Adrenal gland (tissue), 12 donors: ENCODE results near the gene SLC25A51. TPM values are rescaled to one million over a fixed set of nuclear protein-coding genes. Genes with fewer than 3 reads are reported as not detected.

ENCODE experiments used
- DNase-seq, 7 donors: peaks; one replicate each; pipeline ENCODE4 v3.0.0-alpha.2; 2019 to 2020
- H3K27ac ChIP-seq, 5 donors: fragments of 200-600 bp; sonication (generic) in 4 of 5; 1 replicate in 3 of 5; 2 replicates in 2 of 5; pipeline versions ENCODE4 v1.5.1 to v1.8.0; 2016 to 2020; ENCODE audit warnings: mild to moderate bottlenecking in 1 of 5
- H3K27me3 ChIP-seq: fragments of 200-600 bp; 2 replicates; pipeline ENCODE4 v1.8.0; 2021
- H3K36me3 ChIP-seq, 2 donors: fragments of 200-600 bp; replicated peaks in 1 of 2; 1 replicate in 1 of 2; 2 replicates in 1 of 2; pipeline versions ENCODE4 v1.5.1 to v1.8.0; 2018 to 2022
- H3K4me1 ChIP-seq, 2 donors: fragments of 200-600 bp; replicated peaks in 1 of 2; 1 replicate in 1 of 2; 2 replicates in 1 of 2; pipeline versions ENCODE4 v1.5.1 to v1.8.0; 2018 to 2021
- H3K4me3 ChIP-seq, 4 donors: fragments of 200-600 bp; sonication (generic) in 3 of 4; one replicate each; pipeline ENCODE4 v1.5.1; 2016 to 2018
- H3K9me3 ChIP-seq, 3 donors: fragments of 200-600 bp; sonication (generic) in 1 of 3; replicated peaks in 1 of 3; 1 replicate in 2 of 3; 2 replicates in 1 of 3; pipeline versions ENCODE4 v1.5.1 to v1.8.0; 2016 to 2021
- POLR2A ChIP-seq, 2 donors: fragments of 450-650 bp; IDR thresholded peaks; one replicate each; pipeline ENCODE4 v1.6.1; 2017; ENCODE audit warnings: antibody characterized with exemption in 2 of 2, mild to moderate bottlenecking in 2 of 2, moderate library complexity in 1 of 2
- WGBS, 4 donors: extraction: QIAGEN DNeasy Blood & Tissue Kit in 2 of 4; methylation state at CpG; one replicate each; pipeline versions ENCODE4 v1.1.5 to v1.1.7; 2013 to 2017; 5-methylcytosine and 5-hydroxymethylcytosine counted together
- intact Hi-C, 2 donors: fragments of 100-400 bp; cut with DNase I; formaldehyde crosslinking; loops; one replicate each; pipeline versions ENCODE4 v1.14.1 to v1.15.0; 2022 to 2023
- polyA plus RNA-seq, 3 donors: library from polyadenylated mRNA; stranded (reverse); fragments of 200-250 nt in 2 of 3; fragments of 350-450 nt in 1 of 3; fragmentation: Illumina TruSeq in 1 of 3; extraction: RNeasy Lipid Tissue Mini Kit (QIAGEN cat#74804) in 1 of 3; gene quantifications; one replicate each; pipeline ENCODE4 v1.2.3, GENCODE V29; 2013 to 2014
- total RNA-seq, 9 donors: library from RNA; depleted of rRNA in 4 of 9; stranded (reverse); fragments of >200 nt in 4 of 9; fragments of 120-200 nt in 1 of 9; fragmentation: NEBNext Ultra II Directional in 1 of 9; extraction: Animal tissue kit (Norgen Biotek cat#: 25700) in 1 of 9; gene quantifications; one replicate each; pipeline versions ENCODE4 v1.1.0 to v1.2.4, GENCODE V29; 2013 to 2023
- TF ChIP-seq, protein P1 (sequence below), 6 experiments: fragments of 450-650 bp in 4 of 6; fragments of 200-600 bp in 2 of 6; sonication (generic) in 1 of 6; IDR thresholded peaks; 1 replicate in 5 of 6; 2 replicates in 1 of 6; pipeline versions ENCODE4 v1.5.1 to v1.8.0; 2016 to 2021; ENCODE audit warnings: antibody characterized with exemption in 6 of 6, mild to moderate bottlenecking in 2 of 6, moderate library complexity in 1 of 6
- donor health status: healthy with polysubstance abuse.
- donor health status: Bipolar disorder and iron deficiency.
- donor health status: DM: yes; HTN: yes; CAD: no.
- donor health status: DM: no; HTN: no; CAD: no.
- donor health status: DM: no; HTN: no; CAD: no.
- donor health status: DM: yes; HTN: yes; CAD: no.

Gene SLC25A51
- total and polyA plus RNA-seq, 12 donors: 3.8 to 28.3 (median 20.7) TPM

GRCh38 chr9:37862530-37862929 is 41.4 kb downstream of the SLC25A51 start:
- H3K36me3 ChIP-seq: peaks cover 0 to 36% of the 10 kb centered on the region in 2 donors
- no peaks in the 10 kb centered on the region for H3K9me3 ChIP-seq
- H3K27me3 ChIP-seq: no peaks in the 10 kb centered on the region
- no peak for TF ChIP-seq POLR2A (IDR thresholded peaks at IDR 0.05)
- TF ChIP-seq, protein P1, sequence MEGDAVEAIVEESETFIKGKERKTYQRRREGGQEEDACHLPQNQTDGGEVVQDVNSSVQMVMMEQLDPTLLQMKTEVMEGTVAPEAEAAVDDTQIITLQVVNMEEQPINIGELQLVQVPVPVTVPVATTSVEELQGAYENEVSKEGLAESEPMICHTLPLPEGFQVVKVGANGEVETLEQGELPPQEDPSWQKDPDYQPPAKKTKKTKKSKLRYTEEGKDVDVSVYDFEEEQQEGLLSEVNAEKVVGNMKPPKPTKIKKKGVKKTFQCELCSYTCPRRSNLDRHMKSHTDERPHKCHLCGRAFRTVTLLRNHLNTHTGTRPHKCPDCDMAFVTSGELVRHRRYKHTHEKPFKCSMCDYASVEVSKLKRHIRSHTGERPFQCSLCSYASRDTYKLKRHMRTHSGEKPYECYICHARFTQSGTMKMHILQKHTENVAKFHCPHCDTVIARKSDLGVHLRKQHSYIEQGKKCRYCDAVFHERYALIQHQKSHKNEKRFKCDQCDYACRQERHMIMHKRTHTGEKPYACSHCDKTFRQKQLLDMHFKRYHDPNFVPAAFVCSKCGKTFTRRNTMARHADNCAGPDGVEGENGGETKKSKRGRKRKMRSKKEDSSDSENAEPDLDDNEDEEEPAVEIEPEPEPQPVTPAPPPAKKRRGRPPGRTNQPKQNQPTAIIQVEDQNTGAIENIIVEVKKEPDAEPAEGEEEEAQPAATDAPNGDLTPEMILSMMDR (IDR thresholded peaks at IDR 0.05): no peak
- 83 to 95% (median 93%) methylated on average over 3 of the region's 3 CpGs for WGBS, 4 donors
- no peaks in the 10 kb centered on the region for H3K4me1 ChIP-seq
- no peak overlapping the region for H3K27ac ChIP-seq
- no peak for DNase-seq
- intact Hi-C loops: no loop called here
- H3K4me3 ChIP-seq: no peak overlapping the region

GRCh38 chr9:37859043-37859442 is 44.9 kb downstream of the SLC25A51 start:
- Histone ChIP-seq H3K9me3 (no peaks in the 10 kb centered on the region), H3K36me3 (peaks cover 0 to 40% of the 10 kb centered on the region in 2 donors), H3K4me1 (no peaks in the 10 kb centered on the region), H3K4me3 (no peak overlapping the region), H3K27ac (no peak overlapping the region), H3K27me3 (no peaks in the 10 kb centered on the region)
- 93 to 100% (median 99%) methylated on average over 1 of the region's 1 CpG for WGBS, 4 donors
- DNase-seq: no peak
- intact Hi-C loops: no loop called here
- TF ChIP-seq POLR2A (IDR thresholded peaks at IDR 0.05): no peak

- Histone ChIP-seq H3K9me3 (no peaks in the 10 kb centered on the region), H3K4me1 (no peaks in the 10 kb centered on the region), H3K27ac (no peak overlapping the region), H3K4me3 (no peak overlapping the region), H3K27me3 (no peaks in the 10 kb centered on the region), H3K36me3 (peaks cover 0 to 31% of the 10 kb centered on the region in 2 donors)
- DNase-seq: no peak
- intact Hi-C loops: no loop called here
- WGBS, 4 donors: 94 to 100% (median 99%) methylated on average over 1 of the region's 1 CpG
- TF ChIP-seq, protein P1 (IDR thresholded peaks at IDR 0.05): no peak
- no peak for TF ChIP-seq POLR2A (IDR thresholded peaks at IDR 0.05)
These were observed 47.4 kb downstream of the SLC25A51 start for GRCh38 chr9:37856551-37856950.

- intact Hi-C loops: no loop called here
- Histone ChIP-seq H3K27me3 (no peaks in the 10 kb centered on the region), H3K27ac (no peak overlapping the region), H3K4me3 (no peak overlapping the region), H3K36me3 (peaks cover 0 to 1% of the 10 kb centered on the region in 2 donors), H3K4me1 (no peaks in the 10 kb centered on the region), H3K9me3 (no peaks in the 10 kb centered on the region)
- 92 to 96% (median 94%) methylated on average over 2 of the region's 2 CpGs for WGBS, 4 donors
- no peak for TF ChIP-seq POLR2A (IDR thresholded peaks at IDR 0.05)
- TF ChIP-seq, protein P1 (IDR thresholded peaks at IDR 0.05): no peak
- no peak for DNase-seq
These were observed 51.7 kb downstream of the SLC25A51 start for GRCh38 chr9:37852222-37852621.

- WGBS, 4 donors: 69 to 82% (median 75%) methylated on average over 4 of the region's 4 CpGs
- Histone ChIP-seq H3K9me3 (no peaks in the 10 kb centered on the region), H3K4me1 (peaks cover 0 to 5% of the 10 kb centered on the region in 2 donors), H3K36me3 (peaks cover 0 to 6% of the 10 kb centered on the region in 2 donors), H3K4me3 (no peak overlapping the region), H3K27me3 (no peaks in the 10 kb centered on the region), H3K27ac (no peak overlapping the region)
- intact Hi-C loops: loop anchor here in 1 of 2 donors (10.0 kb wide), 1 partner anchor 56 kb away; the partner anchor contains the start of gene EXOSC3
- no peak for TF ChIP-seq POLR2A (IDR thresholded peaks at IDR 0.05)
- TF ChIP-seq, protein P1 (IDR thresholded peaks at IDR 0.05): no peak
- peak in 4 of 7 donors; percentile 19 to 47 (median 33) for DNase-seq
These were observed 63.2 kb downstream of the SLC25A51 start for GRCh38 chr9:37840560-37841194.
